SK-N-MC (cell line): ENCODE measurements around the gene ZNF385A.

Experiments
- DNase-seq: peaks from one replicate; pipeline ENCODE4 v3.0.0-alpha.2; 2011; ENCODE audit warnings: low read depth, low spot score
- H3K27ac ChIP-seq: fragments of 200-600 bp; sonication (generic); 2 replicates; pipeline ENCODE4 v1.5.1; 2016; ENCODE audit warnings: mixed run types
- H3K36me3 ChIP-seq: fragments of 200-600 bp; sonication (generic); 2 replicates; pipeline ENCODE4 v1.6.1; 2017; ENCODE audit warnings: antibody characterized with exemption, low read length, mixed read lengths; ENCODE audit not compliant: insufficient read depth
- H3K4me3 ChIP-seq: fragments of 200-600 bp; sonication (generic); 2 replicates; pipeline ENCODE4 v1.5.1; 2016
- H3K9ac ChIP-seq: fragments of 200-600 bp; sonication (generic); 2 replicates; pipeline ENCODE4 v1.8.0; 2017; ENCODE audit warnings: mixed run types, mixed read lengths; ENCODE audit not compliant: insufficient read length
- H3K9me3 ChIP-seq: fragments of 200-600 bp; sonication (generic); 2 replicates; pipeline ENCODE4 v1.6.1; 2017; ENCODE audit warnings: low read depth, mild to moderate bottlenecking, antibody characterized with exemption, low read length, moderate library complexity, mixed read lengths
- EZH2 ChIP-seq: fragments of 200-600 bp; sonication (generic); IDR thresholded peaks from one replicate; pipeline ENCODE4 v1.6.1; 2017; ENCODE audit warnings: antibody characterized with exemption
- FOXP2 ChIP-seq: optimal IDR thresholded peaks from 2 replicates; pipeline ENCODE3; 2011; ENCODE audit warnings: mild to moderate bottlenecking, moderate library complexity; ENCODE audit not compliant: insufficient read depth; ENCODE audit errors: extremely low read length, control extremely low read depth
- POLR2AphosphoS5 ChIP-seq: IDR thresholded peaks from 2 replicates; pipeline ENCODE4 v1.6.1; 2012; ENCODE audit warnings: mild to moderate bottlenecking, low read depth, low read length, borderline replicate concordance

Gene ZNF385A

GRCh38 chr12:54369597-54370131 is 14.9 kb downstream of the ZNF385A start:
- Histone ChIP-seq H3K4me3 (no peak overlapping the region), H3K36me3 (no peaks in the 10 kb centered on the region), H3K9me3 (no peaks in the 10 kb centered on the region), H3K9ac (no peak overlapping the region), H3K27ac (no peak overlapping the region)
- TF ChIP-seq FOXP2: no peak
- no peak for TF ChIP-seq POLR2AphosphoS5
- TF ChIP-seq EZH2: no peak
- no peak for DNase-seq

DNA sequence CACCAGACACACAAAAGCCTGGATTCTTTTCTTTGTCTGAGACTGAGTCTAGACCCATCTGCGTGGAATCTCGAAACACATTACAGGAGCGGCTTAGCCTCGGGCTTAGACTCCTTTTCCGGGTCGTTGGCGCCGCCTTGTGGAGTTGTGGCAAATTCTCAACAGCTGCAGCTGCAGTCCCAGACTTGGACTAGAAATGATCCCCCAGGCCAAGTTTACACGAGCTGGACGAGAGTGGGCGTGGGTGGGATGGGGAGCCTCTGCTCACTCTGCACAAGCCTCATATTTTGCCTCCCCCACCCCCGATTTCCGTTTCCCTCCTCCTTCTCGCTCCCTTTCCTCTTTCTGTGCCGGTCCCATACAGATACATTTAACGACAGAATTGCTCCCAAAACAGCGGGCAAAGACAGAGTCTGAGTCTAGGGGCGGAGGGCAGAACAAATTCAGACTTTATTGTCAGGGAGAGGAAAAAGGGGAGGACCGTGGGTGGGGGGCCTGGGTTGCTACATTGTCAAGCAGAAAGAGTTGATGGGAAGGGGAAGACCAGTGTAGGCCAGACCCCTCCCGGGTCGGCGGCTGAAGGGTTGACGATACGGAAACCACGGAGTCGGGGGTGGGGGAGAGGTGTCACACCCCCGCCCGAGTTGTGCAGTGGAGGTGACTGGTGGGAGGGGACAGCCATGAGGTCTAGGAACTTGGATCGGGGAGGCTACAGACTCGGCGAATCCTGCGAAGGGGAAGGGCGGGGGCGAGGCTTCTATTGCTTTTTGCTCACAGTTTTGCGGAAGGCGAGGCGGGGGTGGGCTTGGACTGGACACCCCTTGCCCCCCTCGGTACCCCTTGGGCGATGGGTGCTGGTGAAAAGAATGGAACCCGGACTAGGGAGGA is 15.6 kb downstream of the ZNF385A start:
- peak; percentile 81 for DNase-seq
- TF ChIP-seq POLR2AphosphoS5 (no peak; the same call in 1 of the 2 replicates), FOXP2 (peak; percentile 48), EZH2 (no peak)
- peak overlapping the region; percentile 65 for H3K4me3 ChIP-seq
- peak overlapping the region; percentile 69 for H3K9ac ChIP-seq
- no peaks in the 10 kb centered on the region for H3K9me3 ChIP-seq
- H3K27ac ChIP-seq: peak overlapping the region; percentile 89
- no peaks in the 10 kb centered on the region for H3K36me3 ChIP-seq

DNA sequence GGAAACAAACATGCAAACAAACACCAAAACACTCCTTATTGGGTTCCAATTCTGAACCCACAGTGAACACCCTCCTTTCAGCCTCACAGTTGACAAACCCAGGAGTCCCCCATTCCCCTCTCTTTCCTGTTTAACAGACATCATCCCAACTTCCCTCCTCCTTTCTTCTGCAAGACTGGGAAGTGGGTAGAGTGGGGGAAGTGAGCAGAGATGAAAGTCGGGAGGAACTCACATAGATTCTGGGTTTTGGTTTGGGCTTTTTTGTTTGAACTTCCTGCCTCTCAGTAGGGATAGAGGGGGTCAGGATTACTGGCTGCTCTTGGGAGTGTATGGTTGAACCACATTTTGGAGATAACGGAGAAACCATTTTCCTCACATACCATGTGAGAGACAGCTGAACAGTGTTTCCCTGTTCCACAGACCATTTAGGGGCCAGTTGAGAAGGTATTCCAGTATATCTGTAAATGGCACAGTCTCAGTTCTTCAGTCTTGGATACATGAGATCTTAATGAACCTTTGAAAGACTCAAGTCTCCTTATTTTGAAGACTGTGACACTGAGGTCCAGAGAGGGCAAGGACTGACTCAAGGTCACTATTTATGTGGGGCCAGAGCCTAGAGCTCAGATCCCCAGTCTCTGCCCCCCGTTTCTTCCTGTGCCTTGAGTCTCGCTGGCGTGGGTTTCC is 16.4 kb downstream of the ZNF385A start:
- no peaks in the 10 kb centered on the region for H3K36me3 ChIP-seq
- no peak for DNase-seq
- H3K27ac ChIP-seq: peak overlapping the region; percentile 89
- H3K9ac ChIP-seq: peak overlapping the region; percentile 69
- no peaks in the 10 kb centered on the region for H3K9me3 ChIP-seq
- H3K4me3 ChIP-seq: peak overlapping the region; percentile 65
- TF ChIP-seq POLR2AphosphoS5 (no peak), EZH2 (no peak), FOXP2 (no peak)

- no peak within 1 kb of the TSS for H3K9ac ChIP-seq
Observed at GRCh38 chr12:54364413-54364812, 20.1 kb downstream of the ZNF385A start, which contains the start of gene GPR84. GPR84 (minus strand) TSS chr12:54364486; CDS start chr12:54363851, 635 bp downstream.

DNA sequence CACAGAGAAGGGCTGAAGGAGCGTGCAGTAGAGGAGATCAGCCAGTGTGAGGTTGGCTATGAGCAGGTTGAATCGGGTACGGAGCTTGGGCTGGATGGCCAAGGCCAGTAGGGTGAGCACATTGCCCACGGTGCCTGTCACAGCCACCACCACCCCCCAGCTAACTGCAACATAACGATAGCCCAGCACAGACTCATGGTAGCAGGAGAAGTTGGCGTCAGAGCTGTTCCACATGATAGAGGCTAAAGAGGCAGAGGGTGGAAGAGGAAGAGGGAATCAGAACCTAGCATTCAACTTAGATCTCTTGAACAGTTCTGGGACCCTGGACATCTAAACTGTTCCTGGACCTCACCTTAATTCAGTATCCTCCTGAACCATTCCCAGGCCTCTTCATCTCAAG is 20.9 kb downstream of the ZNF385A start:
- H3K4me3 ChIP-seq: no peak overlapping the region
- H3K36me3 ChIP-seq: no peaks in the 10 kb centered on the region
- H3K9ac ChIP-seq: no peak overlapping the region
- H3K27ac ChIP-seq: no peak overlapping the region
- DNase-seq: no peak
- H3K9me3 ChIP-seq: no peaks in the 10 kb centered on the region
- TF ChIP-seq EZH2 (no peak), POLR2AphosphoS5 (no peak), FOXP2 (no peak)

More at GRCh38 chr12:54364413-54364812, 20.1 kb downstream of the ZNF385A start, which contains the start of gene GPR84:
- H3K36me3 ChIP-seq: no peaks in the 10 kb centered on the region
- H3K9me3 ChIP-seq: no peaks in the 10 kb centered on the region
- TF ChIP-seq FOXP2 (no peak), POLR2AphosphoS5 (no peak), EZH2 (no peak)
- H3K4me3 ChIP-seq: no peak within 1 kb of the TSS
- DNase-seq: no peak
- no peak within 1 kb of the TSS for H3K27ac ChIP-seq

DNA sequence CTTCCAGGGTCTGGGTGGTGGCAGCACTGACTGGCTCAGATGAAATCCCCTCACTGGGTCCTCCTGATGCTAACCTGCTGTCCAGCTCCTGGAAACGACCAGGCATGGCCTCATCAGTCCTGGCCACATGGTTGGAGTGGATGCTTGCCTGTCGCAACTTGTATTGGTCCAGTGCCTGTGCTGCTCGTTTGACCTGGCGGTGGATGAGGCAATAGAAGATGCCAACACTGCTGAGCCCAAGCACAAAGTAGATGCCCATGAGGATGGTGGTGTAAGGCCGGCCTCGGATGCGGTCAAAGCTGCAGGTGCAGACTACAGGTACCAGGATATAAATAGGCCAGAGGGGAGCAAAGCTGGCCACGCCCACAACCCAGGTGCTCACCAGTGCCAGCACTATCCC is 21.5 kb downstream of the ZNF385A start:
- Histone ChIP-seq H3K9me3 (no peaks in the 10 kb centered on the region), H3K36me3 (no peaks in the 10 kb centered on the region), H3K9ac (no peak overlapping the region), H3K27ac (no peak overlapping the region), H3K4me3 (no peak overlapping the region)
- no peak for DNase-seq
- TF ChIP-seq POLR2AphosphoS5 (no peak), FOXP2 (no peak), EZH2 (no peak)

DNA sequence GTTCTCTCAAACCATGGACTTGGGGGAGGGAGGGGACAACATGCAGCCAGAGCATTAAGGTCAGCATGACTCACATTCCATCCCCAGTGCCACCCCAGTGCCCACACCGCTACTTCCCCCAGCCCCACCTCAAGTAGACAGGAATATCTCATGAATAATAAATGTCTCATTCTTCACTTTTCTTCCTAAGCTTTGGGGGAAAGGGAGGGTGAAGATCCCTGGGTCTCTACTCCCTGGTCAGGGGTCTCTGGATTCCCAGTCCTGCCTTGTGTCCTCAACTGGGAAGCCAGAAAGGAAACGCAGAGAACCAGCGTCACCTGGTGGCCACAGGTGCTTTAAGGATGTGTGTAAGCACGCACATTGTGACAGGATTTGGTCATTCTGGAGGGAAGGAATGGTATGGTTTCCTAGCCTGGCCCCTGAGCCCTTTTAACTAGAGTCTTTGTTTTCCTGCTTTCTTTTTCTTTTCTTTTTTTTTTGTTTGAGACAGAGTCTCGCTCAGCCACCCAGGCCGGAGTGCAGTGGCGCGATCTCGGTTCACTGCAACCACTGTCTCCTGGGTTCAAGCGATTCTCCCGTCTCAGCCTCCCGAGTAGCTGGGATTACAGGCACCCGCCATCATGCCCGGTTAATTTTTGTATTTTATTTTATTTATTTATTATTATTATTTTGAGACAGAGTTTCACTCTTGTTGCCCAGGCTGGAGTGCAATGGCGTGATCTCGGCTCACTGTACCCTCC is 23.6 kb downstream of the ZNF385A start:
- TF ChIP-seq FOXP2 (no peak), EZH2 (no peak), POLR2AphosphoS5 (no peak)
- H3K27ac ChIP-seq: no peak overlapping the region; the same call in 1 of the 2 replicates
- no peaks in the 10 kb centered on the region for H3K36me3 ChIP-seq
- H3K9me3 ChIP-seq: no peaks in the 10 kb centered on the region
- no peak overlapping the region for H3K9ac ChIP-seq
- peak; percentile 61 for DNase-seq
- H3K4me3 ChIP-seq: no peak overlapping the region
